Common myeloid progenitor, CD34-positive (primary cell): ENCODE measurements around the gene DPF3.

Source experiments
- CTCF ChIA-PET: fragments of 350-600 bp; sonication (Branson Sonifier 250); formaldehyde crosslinking; loops from one replicate; lab custom pipeline; 2021; ENCODE audit warnings: antibody characterized with exemption; lab: Charles Lee
- POLR2A ChIA-PET: fragments of 350-600 bp; sonication (Branson Sonifier 250); formaldehyde crosslinking; loops from one replicate; lab custom pipeline; 2021; ENCODE audit warnings: antibody characterized with exemption; lab: Charles Lee
- DNase-seq, 3 donors: peaks; one replicate each; pipeline versions ENCODE4 v3.0.0 to v3.0.0-alpha.2; 2013
- H3K27ac ChIP-seq, 2 experiments: 1 replicate in 1 of 2; 2 replicates in 1 of 2; pipeline ENCODE4 v1.7.0; 2013; ENCODE audit warnings: inconsistent platforms in 2 of 2, low read length in 2 of 2, mild to moderate bottlenecking in 2 of 2, low read depth in 1 of 2, moderate library complexity in 1 of 2; ENCODE audit not compliant: severe bottlenecking in 2 of 2, insufficient read depth in 1 of 2, poor library complexity in 1 of 2
- H3K27me3 ChIP-seq, 5 experiments: replicated peaks in 2 of 5; 1 replicate in 3 of 5; 2 replicates in 2 of 5; pipeline versions ENCODE4 v1.6.1 to v1.7.0; 2013; ENCODE audit warnings: low read length in 4 of 5, mild to moderate bottlenecking in 2 of 5, moderate library complexity in 2 of 5, inconsistent platforms in 1 of 5; ENCODE audit not compliant: insufficient read depth in 5 of 5, control insufficient read depth in 4 of 5
- H3K36me3 ChIP-seq, 4 experiments: 1 replicate in 2 of 4; 2 replicates in 2 of 4; pipeline versions ENCODE4 v1.6.1 to v1.7.0; 2013; ENCODE audit warnings: low read length in 3 of 4, control low read depth in 1 of 4, mild to moderate bottlenecking in 1 of 4; ENCODE audit not compliant: control insufficient read depth in 4 of 4, insufficient read depth in 4 of 4
- H3K4me1 ChIP-seq, 4 experiments: 1 replicate in 3 of 4; 2 replicates in 1 of 4; pipeline versions ENCODE4 v1.6.1 to v1.7.1; 2013; ENCODE audit warnings: low read length in 3 of 4, mild to moderate bottlenecking in 3 of 4, control low read depth in 1 of 4, inconsistent platforms in 1 of 4, moderate library complexity in 1 of 4; ENCODE audit not compliant: control insufficient read depth in 4 of 4, insufficient read depth in 4 of 4; ENCODE audit errors: control extremely low read depth in 1 of 4
- H3K4me3 ChIP-seq, 7 experiments: 1 replicate in 4 of 7; 2 replicates in 3 of 7; pipeline versions ENCODE4 v1.5.1 to v1.7.0; 2013; ENCODE audit warnings: mild to moderate bottlenecking in 7 of 7, low read length in 6 of 7, moderate library complexity in 6 of 7, inconsistent platforms in 2 of 7, low read depth in 2 of 7, control low read depth in 1 of 7; ENCODE audit not compliant: insufficient read depth in 4 of 7, control insufficient read depth in 1 of 7; ENCODE audit errors: extremely low read depth in 1 of 7
- H3K9me3 ChIP-seq, 5 experiments: 1 replicate in 4 of 5; 2 replicates in 1 of 5; pipeline versions ENCODE4 v1.6.1 to v1.7.1; 2013; ENCODE audit warnings: low read length in 4 of 5, mild to moderate bottlenecking in 2 of 5, inconsistent platforms in 1 of 5, low read depth in 1 of 5, moderate library complexity in 1 of 5; ENCODE audit not compliant: control insufficient read depth in 4 of 5, insufficient read depth in 2 of 5; ENCODE audit errors: control extremely low read depth in 1 of 5
- WGBS: methylation state at CpG from one replicate; pipeline ENCODE4 v1.1.5; 2013; ENCODE audit not compliant: insufficient coverage; 5-methylcytosine and 5-hydroxymethylcytosine counted together

The DPF3 gene

DNA sequence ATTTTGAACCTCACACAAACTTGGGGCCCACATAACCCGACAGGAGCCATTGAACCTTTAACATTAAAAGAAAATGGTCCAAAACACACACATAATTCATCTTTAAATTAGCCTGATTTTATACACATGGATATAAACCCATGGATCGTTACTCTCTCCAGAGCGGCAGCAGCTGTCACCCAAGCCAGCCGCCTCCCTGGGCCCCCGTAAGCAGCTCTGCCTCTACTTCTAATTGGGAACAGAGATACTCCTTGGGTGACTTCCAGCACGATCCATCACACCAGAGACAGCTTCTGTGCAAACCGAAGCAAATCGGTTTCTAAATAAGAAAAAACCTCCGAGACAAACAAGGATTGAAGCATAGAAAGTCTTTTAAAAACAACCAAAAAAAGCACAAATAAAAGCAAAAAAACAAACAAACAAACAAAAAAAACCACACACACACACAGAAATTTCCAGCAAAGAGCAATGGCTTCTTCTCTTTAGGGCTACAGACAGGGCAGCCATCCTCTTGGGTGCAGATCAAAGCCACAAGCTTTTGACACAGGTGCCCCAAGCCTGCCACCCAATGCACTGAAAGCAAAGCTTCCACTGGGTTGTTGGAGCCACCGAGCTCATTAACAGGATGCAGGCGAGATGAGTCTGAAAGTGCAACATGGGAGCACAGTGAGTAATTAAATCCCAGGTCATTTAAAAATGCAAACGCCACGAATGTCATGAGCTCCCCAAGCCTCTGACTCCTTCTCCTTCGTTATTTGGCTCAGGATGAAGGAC, 156.9 kb downstream of the DPF3 start:
- Histone ChIP-seq H3K27me3 (peaks cover 0 to 18% (median 12%) of the 10 kb centered on the region in 5 experiments), H3K27ac (no peak overlapping the region), H3K4me1 (peaks cover 0 to 2% (median 0%) of the 10 kb centered on the region in 4 experiments), H3K36me3 (no peaks in the 10 kb centered on the region), H3K9me3 (no peaks in the 10 kb centered on the region), H3K4me3 (no peak overlapping the region)
- CTCF ChIA-PET: interaction anchor here (1.1 kb wide), 1 partner anchor 163 kb away, joined by 3 read pairs; no protein-coding TSS in a partner anchor
- WGBS: 100% methylated on average over 8 of the region's 14 CpGs
- POLR2A ChIA-PET: no interaction called here
- no peak for DNase-seq

DNA sequence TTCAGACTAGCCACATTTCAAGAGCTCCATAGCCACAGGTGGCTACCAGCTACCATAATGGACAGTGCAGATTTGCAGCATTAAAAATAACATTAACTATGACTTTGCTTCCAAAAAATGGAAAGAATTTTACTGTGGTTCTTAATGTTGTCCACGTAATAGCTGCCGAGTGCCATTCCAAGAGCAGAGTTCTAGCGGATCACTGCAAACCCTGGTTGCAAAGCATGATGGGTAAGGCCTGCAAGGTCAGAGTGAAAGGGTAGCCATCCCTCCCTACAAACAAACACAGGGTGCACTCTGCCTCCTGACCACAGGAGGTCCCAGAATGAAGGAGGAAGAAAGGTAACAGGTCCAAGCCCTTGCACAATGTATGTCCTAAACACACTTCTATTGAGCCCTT, 157.6 kb downstream of the DPF3 start:
- 93% methylated on average over 3 of the region's 3 CpGs for WGBS
- peaks cover 0 to 22% (median 12%) of the 10 kb centered on the region in 5 experiments for H3K27me3 ChIP-seq
- no peak overlapping the region for H3K27ac ChIP-seq
- POLR2A ChIA-PET: no interaction called here
- DNase-seq: peak in 1 of 3 donors; percentile 13
- no peaks in the 10 kb centered on the region for H3K4me1 ChIP-seq
- H3K9me3 ChIP-seq: no peaks in the 10 kb centered on the region
- CTCF ChIA-PET: no interaction called here
- H3K4me3 ChIP-seq: no peak overlapping the region
- H3K36me3 ChIP-seq: no peaks in the 10 kb centered on the region

DNA sequence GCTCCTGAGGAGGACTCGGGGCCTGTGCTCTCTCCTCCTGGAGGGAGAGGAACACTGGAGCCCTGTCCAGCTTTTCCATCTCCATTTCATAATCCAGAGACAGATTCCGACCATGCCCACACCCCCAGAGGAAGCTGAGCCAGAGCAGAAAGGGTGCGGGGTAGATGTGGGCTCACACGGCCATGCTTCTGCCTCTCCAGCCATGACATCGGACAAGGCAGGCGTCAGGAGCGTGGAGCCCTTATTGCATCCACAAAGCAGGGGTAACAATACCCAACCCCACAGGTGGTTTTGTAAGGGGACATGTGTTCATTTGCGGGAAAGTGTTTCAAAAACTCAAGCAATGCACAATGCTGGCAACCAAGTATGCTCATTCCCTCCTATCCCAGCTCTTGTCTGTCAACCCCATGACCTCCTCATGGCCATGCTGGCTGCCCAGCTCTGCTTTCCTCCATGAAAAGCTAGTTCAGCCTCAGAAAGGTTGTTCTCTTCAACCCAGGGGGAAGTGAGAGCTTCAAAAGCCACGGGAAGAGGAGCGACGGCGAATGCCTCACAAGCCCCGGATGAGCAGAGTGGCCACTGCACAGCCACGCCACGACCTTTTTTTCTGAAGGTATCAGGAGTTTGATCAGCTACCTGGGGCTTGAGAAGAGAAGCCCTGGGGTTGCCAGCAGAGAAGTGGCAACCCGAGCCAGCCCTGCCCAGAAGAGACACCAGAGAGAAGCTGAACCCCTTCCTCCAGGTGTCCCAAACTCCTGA, 161.7 kb downstream of the DPF3 start:
- DNase-seq: no peak
- no peak overlapping the region for H3K27ac ChIP-seq
- H3K4me1 ChIP-seq: no peaks in the 10 kb centered on the region
- ChIA-PET POLR2A (no interaction called here), CTCF (no interaction called here)
- 91% methylated on average over 14 of the region's 16 CpGs for whole genome bisulfite sequencing
- H3K27me3 ChIP-seq: peaks cover 0 to 24% (median 12%) of the 10 kb centered on the region in 5 experiments
- no peak overlapping the region for H3K4me3 ChIP-seq
- no peaks in the 10 kb centered on the region for H3K9me3 ChIP-seq
- H3K36me3 ChIP-seq: no peaks in the 10 kb centered on the region

DNA sequence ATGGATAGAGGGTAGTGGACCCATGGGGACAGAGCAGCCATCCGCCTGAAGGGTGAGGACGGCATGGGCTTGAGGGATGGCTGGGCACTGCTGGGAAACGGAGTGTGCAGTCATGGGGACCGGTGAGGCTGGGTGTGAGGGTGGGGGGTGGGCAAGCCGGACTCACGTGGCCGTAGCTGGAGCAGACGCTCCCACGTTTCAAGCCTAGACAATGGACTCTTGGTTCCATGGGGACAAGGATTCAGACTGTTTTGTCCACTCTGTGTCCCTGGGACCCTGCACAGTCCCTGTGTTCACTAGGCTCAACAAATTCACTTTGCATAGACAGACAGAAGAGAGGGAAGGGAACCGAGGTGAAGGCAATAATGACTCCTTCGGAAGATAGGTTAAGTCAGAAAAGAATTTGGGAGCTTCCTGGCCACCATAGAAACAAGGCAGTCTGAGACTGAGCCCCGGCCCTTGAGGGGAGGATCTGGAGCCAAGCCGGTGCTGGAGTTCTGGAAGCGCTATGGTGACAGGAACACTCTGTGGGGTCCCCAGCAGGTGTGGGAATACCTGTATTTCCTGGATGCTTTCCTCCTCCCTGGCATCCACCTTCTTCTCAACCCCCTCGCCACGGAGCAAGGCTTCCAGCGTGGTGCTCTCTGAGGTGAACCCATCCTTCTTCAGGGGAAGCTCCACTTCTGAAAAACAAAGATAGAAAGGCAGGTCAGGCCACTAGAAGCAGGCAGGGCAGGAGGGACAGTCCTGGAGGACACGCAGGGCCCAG, 162.5 kb downstream of the DPF3 start:
- H3K4me1 ChIP-seq: no peaks in the 10 kb centered on the region
- H3K36me3 ChIP-seq: no peaks in the 10 kb centered on the region
- H3K27ac ChIP-seq: no peak overlapping the region
- ChIA-PET POLR2A (no interaction called here), CTCF (no interaction called here)
- no peaks in the 10 kb centered on the region for H3K9me3 ChIP-seq
- no peak overlapping the region for H3K4me3 ChIP-seq
- H3K27me3 ChIP-seq: peaks cover 0 to 24% (median 12%) of the 10 kb centered on the region in 5 experiments
- WGBS: 94% methylated on average over 17 of the region's 18 CpGs
- no peak for DNase-seq

GRCh38 chr14:72730468-72730867, 163.4 kb downstream of the DPF3 start:
- Histone ChIP-seq H3K4me3 (no peak overlapping the region), H3K4me1 (no peaks in the 10 kb centered on the region), H3K27me3 (peaks cover 0 to 24% (median 9%) of the 10 kb centered on the region in 5 experiments), H3K27ac (no peak overlapping the region), H3K36me3 (no peaks in the 10 kb centered on the region), H3K9me3 (no peaks in the 10 kb centered on the region)
- WGBS: 92% methylated on average over 2 of the region's 4 CpGs
- ChIA-PET CTCF (interaction anchor here (1.2 kb wide), 1 partner anchor 26 kb away, joined by 4 read pairs; no protein-coding TSS in a partner anchor), POLR2A (no interaction called here)
- no peak for DNase-seq

DNA sequence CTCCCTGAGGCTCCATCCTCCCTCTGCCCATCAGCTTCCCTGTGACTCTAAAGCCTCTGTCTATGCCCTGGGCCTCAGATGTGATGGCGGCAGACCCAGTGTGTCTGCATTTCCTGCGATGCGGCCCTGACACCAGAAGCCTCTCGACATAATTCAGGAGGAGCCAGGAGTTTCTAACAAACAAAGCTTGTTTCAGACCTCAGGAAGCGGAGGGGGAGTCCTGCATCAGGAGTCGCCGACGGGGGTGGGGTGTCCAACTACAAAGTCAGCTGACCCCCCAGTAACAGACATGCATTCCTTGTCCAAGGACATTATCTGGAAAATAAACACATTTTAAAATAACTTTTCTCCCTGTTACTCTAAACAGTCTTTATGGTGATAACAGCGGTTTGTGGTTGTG, 167.5 kb downstream of the DPF3 start:
- ChIA-PET POLR2A (no interaction called here), CTCF (no interaction called here)
- H3K4me1 ChIP-seq: no peaks in the 10 kb centered on the region
- DNase-seq: no peak
- no peak overlapping the region for H3K27ac ChIP-seq
- H3K9me3 ChIP-seq: no peaks in the 10 kb centered on the region
- 98% methylated on average over 5 of the region's 9 CpGs for WGBS
- no peaks in the 10 kb centered on the region for H3K36me3 ChIP-seq
- no peak overlapping the region for H3K4me3 ChIP-seq
- peaks cover 0 to 7% (median 1%) of the 10 kb centered on the region in 5 experiments for H3K27me3 ChIP-seq
